ENCODE data around the gene MEGF8. TPM values are rescaled to one million over a fixed set of nuclear protein-coding genes. Genes with fewer than 3 reads are reported as not detected.

The MEGF8 gene, protein sequence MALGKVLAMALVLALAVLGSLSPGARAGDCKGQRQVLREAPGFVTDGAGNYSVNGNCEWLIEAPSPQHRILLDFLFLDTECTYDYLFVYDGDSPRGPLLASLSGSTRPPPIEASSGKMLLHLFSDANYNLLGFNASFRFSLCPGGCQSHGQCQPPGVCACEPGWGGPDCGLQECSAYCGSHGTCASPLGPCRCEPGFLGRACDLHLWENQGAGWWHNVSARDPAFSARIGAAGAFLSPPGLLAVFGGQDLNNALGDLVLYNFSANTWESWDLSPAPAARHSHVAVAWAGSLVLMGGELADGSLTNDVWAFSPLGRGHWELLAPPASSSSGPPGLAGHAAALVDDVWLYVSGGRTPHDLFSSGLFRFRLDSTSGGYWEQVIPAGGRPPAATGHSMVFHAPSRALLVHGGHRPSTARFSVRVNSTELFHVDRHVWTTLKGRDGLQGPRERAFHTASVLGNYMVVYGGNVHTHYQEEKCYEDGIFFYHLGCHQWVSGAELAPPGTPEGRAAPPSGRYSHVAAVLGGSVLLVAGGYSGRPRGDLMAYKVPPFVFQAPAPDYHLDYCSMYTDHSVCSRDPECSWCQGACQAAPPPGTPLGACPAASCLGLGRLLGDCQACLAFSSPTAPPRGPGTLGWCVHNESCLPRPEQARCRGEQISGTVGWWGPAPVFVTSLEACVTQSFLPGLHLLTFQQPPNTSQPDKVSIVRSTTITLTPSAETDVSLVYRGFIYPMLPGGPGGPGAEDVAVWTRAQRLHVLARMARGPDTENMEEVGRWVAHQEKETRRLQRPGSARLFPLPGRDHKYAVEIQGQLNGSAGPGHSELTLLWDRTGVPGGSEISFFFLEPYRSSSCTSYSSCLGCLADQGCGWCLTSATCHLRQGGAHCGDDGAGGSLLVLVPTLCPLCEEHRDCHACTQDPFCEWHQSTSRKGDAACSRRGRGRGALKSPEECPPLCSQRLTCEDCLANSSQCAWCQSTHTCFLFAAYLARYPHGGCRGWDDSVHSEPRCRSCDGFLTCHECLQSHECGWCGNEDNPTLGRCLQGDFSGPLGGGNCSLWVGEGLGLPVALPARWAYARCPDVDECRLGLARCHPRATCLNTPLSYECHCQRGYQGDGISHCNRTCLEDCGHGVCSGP (N-terminal part only)
- polyA plus RNA-seq, result 23.9 TPM
- long read RNA-seq, donor 1, result 0 reads
- long read RNA-seq, donor 2, result 0 reads
- long read RNA-seq, donor 3, result 0 reads
- long read RNA-seq, donor 4, result 0 reads
- long read RNA-seq, donor 5, result 0 reads
- long read RNA-seq, donor 6, result 0 reads
- long read RNA-seq, donor 7, result 0 reads
- long read RNA-seq, donor 8, partial matches to known transcripts, result 5 of 5 reads
- long read RNA-seq, donor 8, other reads (novel, unspliced or antisense), result 0 of 5 reads
- long read RNA-seq, donor 9, result 0 reads
- long read RNA-seq, donor 10, partial matches to known transcripts, result 0 of 1 reads
- long read RNA-seq, donor 10, other reads (novel, unspliced or antisense), result 0 of 1 reads
- long read RNA-seq, donor 11, result 0 reads

DNA sequence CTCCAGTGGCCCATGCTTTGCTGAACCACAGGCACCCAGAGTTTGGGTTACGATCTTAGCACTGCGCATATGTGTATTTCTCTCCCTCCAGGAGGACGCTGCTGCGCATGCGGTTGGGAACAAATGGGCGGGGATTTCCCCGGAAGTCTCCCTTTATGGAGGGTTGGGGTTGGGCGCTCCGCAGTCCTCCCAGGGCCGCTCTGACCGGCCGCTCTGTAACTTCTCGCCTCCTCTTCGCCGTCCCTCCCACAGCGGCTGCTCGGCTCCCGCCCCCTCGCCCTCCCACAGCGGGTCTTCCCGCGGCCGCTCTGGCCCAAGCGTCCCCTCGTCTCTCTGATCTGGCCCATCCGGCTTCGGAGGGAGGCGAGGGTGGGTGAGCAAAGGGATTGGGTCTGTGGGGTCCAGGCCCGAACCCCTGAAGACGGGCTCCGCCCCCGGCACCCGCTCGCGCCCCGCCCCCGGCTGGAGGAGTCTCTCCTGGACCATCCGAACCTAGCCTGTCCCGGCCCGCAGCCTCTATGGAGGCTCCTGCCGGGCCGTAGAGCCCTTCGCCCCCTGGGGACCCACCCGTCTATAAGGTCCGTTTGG is at the start of gene MEGF8:
Gene MEGF8 (plus strand): TSS at position 328 of the 588 bp plus-strand sequence. CDS start 609 bp downstream, outside the sequence.
- Histone ChIP-seq H3K9me3 (ENCODE audit: control insufficient read depth, low read depth, low read length) (peaks cover 5% of the 10 kb centered on the region), H3K4me3 (ENCODE audit: low read length) (peak within 1 kb of the TSS; percentile 80), H3K27ac (ENCODE audit: low read length) (peak within 1 kb of the TSS; percentile 66), H3K36me3 (ENCODE audit: control insufficient read depth, insufficient read depth, low read length) (no peaks in the 10 kb centered on the region), H3K27me3 (ENCODE audit: control insufficient read depth, insufficient read depth, low read length) (peaks cover 34% of the 10 kb centered on the region), H3K4me1 (ENCODE audit: control insufficient read depth, insufficient read depth, low read length) (peaks cover 29% of the 10 kb centered on the region)
- DNase-seq, result peak; percentile 99
- WGBS (ENCODE audit: insufficient coverage, low lambda C conversion rate), result no CpG with 5 or more reads among the region's 45 CpGs

DNA sequence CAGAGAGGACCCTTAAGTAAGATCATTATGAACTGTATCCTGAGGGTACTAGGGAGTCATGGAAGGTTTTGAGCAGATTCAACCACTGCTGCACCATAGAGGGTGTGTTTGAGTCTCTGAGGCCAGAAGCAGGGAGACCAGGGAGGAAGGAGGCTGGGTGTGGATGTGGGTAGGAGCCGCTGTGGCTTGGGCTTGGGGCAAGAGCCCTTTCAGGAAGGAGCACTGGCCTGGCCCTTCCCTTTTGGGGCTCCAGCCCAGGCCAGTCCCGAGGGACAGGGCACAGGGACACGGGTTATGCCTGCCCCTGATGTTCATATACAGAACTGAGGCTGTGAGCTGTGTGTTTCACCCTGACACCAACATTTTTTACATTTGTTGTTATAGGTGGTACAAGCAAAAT is 49.2 kb upstream of the MEGF8 start:
- WGBS (ENCODE audit: insufficient coverage, low lambda C conversion rate), result no CpG with 5 or more reads among the region's 3 CpGs
- Histone ChIP-seq H3K4me3 (ENCODE audit: low read length) (no peak overlapping the region), H3K27me3 (ENCODE audit: control insufficient read depth, insufficient read depth, low read length) (no peaks in the 10 kb centered on the region), H3K27ac (ENCODE audit: low read length) (no peak overlapping the region), H3K9me3 (ENCODE audit: control insufficient read depth, low read depth, low read length) (no peaks in the 10 kb centered on the region), H3K36me3 (ENCODE audit: control insufficient read depth, insufficient read depth, low read length) (peaks cover 51% of the 10 kb centered on the region), H3K4me1 (ENCODE audit: control insufficient read depth, insufficient read depth, low read length) (peaks cover 41% of the 10 kb centered on the region)
- peak in 1 of 2 donors; percentile 1 for DNase-seq

DNA sequence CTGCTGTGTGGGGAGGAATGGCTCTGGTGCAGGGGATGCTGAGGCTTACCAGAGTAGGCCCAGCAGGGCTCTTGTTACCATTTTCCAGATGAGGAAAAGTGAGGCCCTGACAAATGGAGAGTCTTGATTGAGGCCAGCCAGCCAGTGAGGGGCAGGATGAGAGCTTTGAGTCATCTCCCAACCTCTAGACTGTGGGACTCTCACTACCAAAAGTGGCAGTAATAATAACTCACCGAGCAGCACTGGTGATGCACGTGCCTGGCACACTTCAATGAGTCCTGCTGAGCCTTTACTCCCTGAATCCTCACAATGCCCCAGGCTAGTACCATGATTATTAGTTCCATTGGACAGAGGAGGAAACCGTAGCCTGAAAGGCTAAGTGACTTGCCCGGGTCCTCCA is 48.6 kb upstream of the MEGF8 start:
- H3K27ac ChIP-seq (ENCODE audit: low read length), result no peak overlapping the region
- H3K4me3 ChIP-seq (ENCODE audit: low read length), result no peak overlapping the region
- no peaks in the 10 kb centered on the region for H3K27me3 ChIP-seq (ENCODE audit: control insufficient read depth, insufficient read depth, low read length)
- H3K4me1 ChIP-seq (ENCODE audit: control insufficient read depth, insufficient read depth, low read length), result peaks cover 41% of the 10 kb centered on the region
- DNase-seq, result no peak
- WGBS (ENCODE audit: insufficient coverage, low lambda C conversion rate), result no CpG with 5 or more reads among the region's 4 CpGs
- H3K36me3 ChIP-seq (ENCODE audit: control insufficient read depth, insufficient read depth, low read length), result peaks cover 47% of the 10 kb centered on the region
- no peaks in the 10 kb centered on the region for H3K9me3 ChIP-seq (ENCODE audit: control insufficient read depth, low read depth, low read length)

- Histone ChIP-seq H3K36me3 (ENCODE audit: control insufficient read depth, insufficient read depth, low read length) (peaks cover 36% of the 10 kb centered on the region), H3K27ac (ENCODE audit: low read length) (peak overlapping the region; percentile 32), H3K9me3 (ENCODE audit: control insufficient read depth, low read depth, low read length) (no peaks in the 10 kb centered on the region), H3K27me3 (ENCODE audit: control insufficient read depth, insufficient read depth, low read length) (no peaks in the 10 kb centered on the region), H3K4me1 (ENCODE audit: control insufficient read depth, insufficient read depth, low read length) (peaks cover 49% of the 10 kb centered on the region), H3K4me3 (ENCODE audit: low read length) (no peak overlapping the region)
- no CpG with 5 or more reads among the region's 10 CpGs for WGBS (ENCODE audit: insufficient coverage, low lambda C conversion rate)
- DNase-seq, result peak in 1 of 2 donors; percentile 56
Measured at GRCh38 chr19:42277821-42278451, 47.5 kb upstream of the MEGF8 start.

DNA sequence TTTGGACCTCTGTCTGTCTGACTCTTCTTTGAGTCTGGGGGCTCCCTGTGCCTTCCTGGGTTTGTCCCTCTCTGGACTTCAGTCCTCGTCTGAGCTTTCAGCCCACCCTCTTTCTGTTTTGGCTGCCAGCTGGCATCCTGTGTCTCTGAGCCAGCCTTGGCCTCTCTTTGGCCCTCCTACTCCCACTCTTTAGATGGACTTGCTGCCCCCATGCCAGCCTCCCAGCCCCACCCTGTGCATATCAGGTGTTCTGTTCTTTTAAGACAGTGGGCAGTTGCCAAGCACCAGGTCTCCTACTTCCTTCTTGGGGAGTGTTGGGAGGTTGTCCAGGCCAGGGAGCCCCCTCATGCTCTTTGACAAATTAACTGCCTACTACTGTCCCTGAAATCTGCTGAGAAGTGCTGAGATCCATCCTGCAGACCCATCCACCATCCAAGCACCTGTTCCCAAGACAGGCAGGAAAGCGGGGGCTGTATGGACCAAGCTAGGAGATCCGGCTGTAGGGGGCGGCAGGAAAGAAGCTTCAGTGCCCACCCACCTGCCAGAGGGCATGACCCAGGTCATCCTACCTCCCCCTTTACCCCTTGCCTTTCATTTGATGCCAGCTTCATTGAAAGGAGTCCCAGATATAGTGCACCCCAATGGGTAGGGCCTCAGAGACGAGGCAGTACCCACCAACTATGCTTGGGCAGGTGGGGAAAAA is 46.8 kb upstream of the MEGF8 start:
- Histone ChIP-seq H3K9me3 (ENCODE audit: control insufficient read depth, low read depth, low read length) (no peaks in the 10 kb centered on the region), H3K27ac (ENCODE audit: low read length) (peak overlapping the region; percentile 82), H3K4me3 (ENCODE audit: low read length) (no peak overlapping the region), H3K27me3 (ENCODE audit: control insufficient read depth, insufficient read depth, low read length) (no peaks in the 10 kb centered on the region), H3K36me3 (ENCODE audit: control insufficient read depth, insufficient read depth, low read length) (peaks cover 29% of the 10 kb centered on the region), H3K4me1 (ENCODE audit: control insufficient read depth, insufficient read depth, low read length) (peaks cover 54% of the 10 kb centered on the region)
- 100% methylated on average over 1 of the region's 5 CpGs for WGBS (ENCODE audit: insufficient coverage, low lambda C conversion rate)
- no peak for DNase-seq

GRCh38 chr19:42279155-42279901 is 46.1 kb upstream of the MEGF8 start:
- no peak for DNase-seq
- WGBS (ENCODE audit: insufficient coverage, low lambda C conversion rate), result no CpG with 5 or more reads among the region's 6 CpGs
- H3K27me3 ChIP-seq (ENCODE audit: control insufficient read depth, insufficient read depth, low read length), result no peaks in the 10 kb centered on the region
- H3K36me3 ChIP-seq (ENCODE audit: control insufficient read depth, insufficient read depth, low read length), result peaks cover 22% of the 10 kb centered on the region
- peaks cover 54% of the 10 kb centered on the region for H3K4me1 ChIP-seq (ENCODE audit: control insufficient read depth, insufficient read depth, low read length)
- H3K27ac ChIP-seq (ENCODE audit: low read length), result peak overlapping the region; percentile 82
- H3K9me3 ChIP-seq (ENCODE audit: control insufficient read depth, low read depth, low read length), result no peaks in the 10 kb centered on the region
- H3K4me3 ChIP-seq (ENCODE audit: low read length), result peak overlapping the region; percentile 96

DNA sequence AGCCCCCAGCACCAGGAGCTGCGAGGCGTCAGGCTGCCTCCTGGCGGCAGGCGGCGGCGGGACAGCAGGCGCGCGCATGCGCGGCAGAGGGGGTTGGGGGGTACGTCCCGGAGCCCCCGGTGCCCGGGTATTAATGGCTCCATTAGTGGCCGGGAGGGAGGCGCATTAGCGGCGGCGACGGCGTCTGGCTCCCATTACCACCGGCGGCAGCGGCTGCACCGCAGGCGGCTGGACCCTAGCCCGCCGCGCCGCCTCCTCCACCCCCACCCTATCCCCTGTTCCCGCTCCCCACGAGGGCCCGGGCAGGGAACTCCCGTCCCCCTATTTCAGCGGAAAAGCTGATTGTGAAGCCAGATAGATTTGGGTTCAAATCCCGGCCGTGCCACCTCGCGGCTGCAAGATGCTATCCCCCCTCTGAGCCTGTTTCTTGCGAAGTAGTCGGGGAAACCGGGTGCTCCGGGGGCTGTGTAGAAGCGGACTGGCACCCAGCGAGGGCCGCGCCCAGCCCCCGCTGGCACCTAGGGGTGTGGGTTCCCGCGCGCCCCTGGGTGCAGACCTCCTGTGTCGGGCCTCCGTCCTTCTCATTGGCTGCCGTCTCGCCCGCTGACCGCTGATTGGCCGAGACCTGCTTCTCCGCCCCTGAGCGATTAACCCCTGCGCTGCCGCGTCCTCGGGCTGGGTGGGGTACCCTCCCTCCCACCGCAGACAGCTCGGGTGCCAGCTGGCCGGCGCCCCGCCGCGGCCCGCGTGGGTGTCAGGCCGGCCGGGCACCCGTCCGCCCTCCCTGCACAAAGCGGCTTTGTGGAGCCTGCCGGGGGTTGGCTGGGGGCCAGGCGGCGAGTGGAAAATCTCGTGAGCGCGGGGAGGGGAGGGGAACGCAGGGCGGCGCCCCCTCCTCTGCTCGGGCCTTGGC is 45.3 kb upstream of the MEGF8 start:
- peaks cover 14% of the 10 kb centered on the region for H3K36me3 ChIP-seq (ENCODE audit: control insufficient read depth, insufficient read depth, low read length)
- peaks cover 59% of the 10 kb centered on the region for H3K4me1 ChIP-seq (ENCODE audit: control insufficient read depth, insufficient read depth, low read length)
- H3K9me3 ChIP-seq (ENCODE audit: control insufficient read depth, low read depth, low read length), result no peaks in the 10 kb centered on the region
- peak overlapping the region; percentile 96 for H3K4me3 ChIP-seq (ENCODE audit: low read length)
- DNase-seq, result peak in 1 of 2 donors; percentile 90
- no peaks in the 10 kb centered on the region for H3K27me3 ChIP-seq (ENCODE audit: control insufficient read depth, insufficient read depth, low read length)
- peak overlapping the region; percentile 83 for H3K27ac ChIP-seq (ENCODE audit: low read length)
- no CpG with 5 or more reads among the region's 89 CpGs for WGBS (ENCODE audit: insufficient coverage, low lambda C conversion rate)

- no peaks in the 10 kb centered on the region for H3K27me3 ChIP-seq (ENCODE audit: control insufficient read depth, insufficient read depth, low read length)
- no peaks in the 10 kb centered on the region for H3K9me3 ChIP-seq (ENCODE audit: control insufficient read depth, low read depth, low read length)
- H3K4me1 ChIP-seq (ENCODE audit: control insufficient read depth, insufficient read depth, low read length), result peaks cover 63% of the 10 kb centered on the region
- whole genome bisulfite sequencing (ENCODE audit: insufficient coverage, low lambda C conversion rate), result no CpG with 5 or more reads among the region's 20 CpGs
- peaks cover 10% of the 10 kb centered on the region for H3K36me3 ChIP-seq (ENCODE audit: control insufficient read depth, insufficient read depth, low read length)
- peak overlapping the region; percentile 96 for H3K4me3 ChIP-seq (ENCODE audit: low read length)
- H3K27ac ChIP-seq (ENCODE audit: low read length), result peak overlapping the region; percentile 83
- DNase-seq, result no peak
Measured at GRCh38 chr19:42280815-42281145, 44.7 kb upstream of the MEGF8 start.
